Colonic mucosa (tissue), 4 donors: ENCODE results near the gene TRIOBP. TPM values are rescaled to one million over a fixed set of nuclear protein-coding genes. Genes with fewer than 3 reads are reported as not detected.

ENCODE experiments used
- DNase-seq: peaks from one replicate; pipeline ENCODE4 v3.0.0-alpha.2; 2020
- H3K27ac ChIP-seq: fragments of 200-600 bp; one replicate; pipeline ENCODE4 v1.8.0; 2021
- H3K27me3 ChIP-seq: fragments of 200-600 bp; one replicate; pipeline ENCODE4 v1.8.0; 2021
- H3K36me3 ChIP-seq: fragments of 200-600 bp; one replicate; pipeline ENCODE4 v1.8.0; 2021
- H3K4me1 ChIP-seq: fragments of 200-600 bp; one replicate; pipeline ENCODE4 v1.8.0; 2021; ENCODE audit warnings: mild to moderate bottlenecking
- H3K4me3 ChIP-seq: fragments of 200-600 bp; one replicate; pipeline ENCODE4 v1.8.0; 2021
- H3K9ac ChIP-seq, 2 donors: one replicate each; pipeline ENCODE4 v1.7.0; 2013; ENCODE audit warnings: control low read depth in 2 of 2, low read depth in 2 of 2, low read length in 2 of 2
- H3K9me3 ChIP-seq: fragments of 200-600 bp; one replicate; pipeline ENCODE4 v1.8.0; 2021
- intact Hi-C: fragments of 100-400 bp; cut with DNase I; formaldehyde crosslinking; loops from one replicate; pipeline ENCODE4 v1.14.1; 2022
- total RNA-seq, 2 donors: library from RNA; stranded (reverse); fragmentation: NEBNext Ultra II Directional in 1 of 2; extraction: Animal tissue kit (Norgen Biotek cat#: 25700) in 1 of 2; gene quantifications; one replicate each; pipeline ENCODE4 v1.2.1, GENCODE V29; 2021
- TF ChIP-seq, protein P1 (sequence below): fragments of 200-600 bp; IDR thresholded peaks from one replicate; pipeline ENCODE4 v1.8.0; 2022; ENCODE audit warnings: antibody characterized with exemption, mild to moderate bottlenecking
- donor health status: healthy.
- donor health status: DM: no; HTN: no; CAD: no.
- donor health status: DM: no; HTN: no; CAD: no.

Gene TRIOBP
- total RNA-seq, 2 donors from 2014 or later: 69.5 to 75.7 TPM

DNA sequence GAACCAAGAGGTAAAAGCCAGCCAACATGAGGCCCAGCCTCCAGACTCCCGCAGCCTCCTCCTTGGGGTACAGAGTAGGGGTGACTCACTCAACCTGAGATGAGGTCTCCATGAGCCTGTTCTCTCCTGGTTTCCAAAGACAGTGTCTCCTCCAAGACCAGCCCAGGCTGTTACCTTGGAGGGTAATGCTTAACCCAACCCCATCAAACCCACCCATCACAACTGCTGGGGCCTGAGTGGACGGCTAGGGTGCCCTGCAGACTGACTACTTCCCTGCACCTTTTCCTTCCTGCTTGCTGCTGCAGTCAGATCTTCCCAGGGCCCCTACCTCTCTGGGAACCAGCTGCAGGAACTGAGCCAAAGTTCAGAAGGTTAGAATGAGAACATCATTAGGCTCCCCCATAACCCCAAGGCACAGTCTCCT is 15.8 kb upstream of the TRIOBP start:
- TF ChIP-seq, protein P1, sequence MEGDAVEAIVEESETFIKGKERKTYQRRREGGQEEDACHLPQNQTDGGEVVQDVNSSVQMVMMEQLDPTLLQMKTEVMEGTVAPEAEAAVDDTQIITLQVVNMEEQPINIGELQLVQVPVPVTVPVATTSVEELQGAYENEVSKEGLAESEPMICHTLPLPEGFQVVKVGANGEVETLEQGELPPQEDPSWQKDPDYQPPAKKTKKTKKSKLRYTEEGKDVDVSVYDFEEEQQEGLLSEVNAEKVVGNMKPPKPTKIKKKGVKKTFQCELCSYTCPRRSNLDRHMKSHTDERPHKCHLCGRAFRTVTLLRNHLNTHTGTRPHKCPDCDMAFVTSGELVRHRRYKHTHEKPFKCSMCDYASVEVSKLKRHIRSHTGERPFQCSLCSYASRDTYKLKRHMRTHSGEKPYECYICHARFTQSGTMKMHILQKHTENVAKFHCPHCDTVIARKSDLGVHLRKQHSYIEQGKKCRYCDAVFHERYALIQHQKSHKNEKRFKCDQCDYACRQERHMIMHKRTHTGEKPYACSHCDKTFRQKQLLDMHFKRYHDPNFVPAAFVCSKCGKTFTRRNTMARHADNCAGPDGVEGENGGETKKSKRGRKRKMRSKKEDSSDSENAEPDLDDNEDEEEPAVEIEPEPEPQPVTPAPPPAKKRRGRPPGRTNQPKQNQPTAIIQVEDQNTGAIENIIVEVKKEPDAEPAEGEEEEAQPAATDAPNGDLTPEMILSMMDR: no peak
- H3K9ac ChIP-seq: no peak overlapping the region
- no peak overlapping the region for H3K4me3 ChIP-seq
- H3K4me1 ChIP-seq: peaks cover 19% of the 10 kb centered on the region
- no peak for DNase-seq
- H3K9me3 ChIP-seq: no peaks in the 10 kb centered on the region
- H3K27me3 ChIP-seq: no peaks in the 10 kb centered on the region
- H3K36me3 ChIP-seq: no peaks in the 10 kb centered on the region
- H3K27ac ChIP-seq: no peak overlapping the region
- intact Hi-C loops: loop anchor here (2.0 to 10.0 kb wide), 3 partner anchors 39 to 114 kb away; no protein-coding TSS in a partner anchor

DNA sequence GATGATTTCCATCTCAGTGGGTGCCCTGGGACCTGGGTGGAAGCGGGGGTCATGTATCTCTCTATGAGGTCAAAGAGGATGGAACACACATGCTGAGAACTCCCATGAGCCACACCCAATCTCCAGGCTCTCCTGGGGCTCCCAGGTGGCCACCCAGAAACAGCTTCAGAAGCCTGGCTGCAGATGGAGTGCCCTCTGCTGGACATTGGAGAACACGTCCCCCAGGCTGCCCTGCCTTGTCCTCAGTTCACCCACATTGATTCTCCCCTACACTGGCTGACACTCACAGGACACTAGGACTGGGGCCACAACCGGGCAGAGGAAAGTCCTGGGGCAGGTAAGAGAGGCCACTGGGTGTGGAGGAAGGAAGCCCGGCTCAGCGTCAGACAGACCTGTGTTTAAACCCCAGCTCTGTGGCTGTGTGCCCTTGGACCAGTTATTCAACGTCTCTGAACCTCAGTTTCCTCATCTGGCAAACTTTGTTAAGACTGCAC is 15.2 kb upstream of the TRIOBP start:
- Histone ChIP-seq H3K4me1 (peaks cover 14% of the 10 kb centered on the region), H3K27ac (no peak overlapping the region), H3K4me3 (no peak overlapping the region), H3K9ac (no peak overlapping the region), H3K27me3 (no peaks in the 10 kb centered on the region), H3K36me3 (no peaks in the 10 kb centered on the region), H3K9me3 (no peaks in the 10 kb centered on the region)
- DNase-seq: peak; percentile 84
- TF ChIP-seq, protein P1: peak; percentile 82
- intact Hi-C loops: loop anchor here (2.0 to 10.0 kb wide), 3 partner anchors 39 to 113 kb away; no protein-coding TSS in a partner anchor

DNA sequence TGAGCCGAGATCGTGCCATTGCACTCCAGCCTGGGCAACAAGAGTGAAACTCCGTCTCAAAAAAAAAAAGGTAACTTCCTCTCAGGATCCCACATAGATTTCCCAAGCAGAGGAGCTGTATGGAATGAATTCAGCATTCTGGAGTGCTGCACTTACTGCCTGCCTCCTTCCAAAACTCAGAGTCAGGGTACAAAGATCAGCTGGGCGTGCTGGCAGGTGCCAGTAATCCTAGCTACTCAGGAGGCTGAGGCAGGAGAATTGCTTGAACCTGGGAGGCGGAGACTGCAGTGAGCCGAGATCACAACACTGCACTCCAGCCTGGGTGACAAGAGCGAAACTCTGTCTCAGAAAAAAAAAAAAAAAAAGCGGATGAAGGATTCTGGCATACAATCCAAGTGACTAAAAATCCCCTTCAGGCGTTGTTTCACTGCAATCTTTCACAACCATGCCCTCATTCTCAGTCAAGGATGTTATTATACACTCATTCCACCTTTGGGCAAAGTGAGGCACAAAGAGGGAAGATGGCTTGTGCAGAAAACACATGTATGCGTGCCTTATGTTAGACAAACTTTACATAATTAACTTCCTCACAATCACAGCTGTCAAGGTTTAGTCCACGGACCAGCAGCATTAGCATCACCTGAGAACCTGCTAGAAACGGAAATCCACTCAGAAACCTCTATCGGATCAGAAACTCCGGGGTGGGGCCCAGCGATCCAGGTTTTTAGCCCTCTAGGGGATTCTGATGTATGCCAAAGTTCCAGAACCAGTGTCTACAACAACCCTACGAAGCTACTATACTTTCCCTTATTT is 11.8 kb upstream of the TRIOBP start:
- H3K9ac ChIP-seq: peak overlapping the region in 1 of 2 donors; percentile 99
- peak; percentile 83 for DNase-seq
- peaks cover 29% of the 10 kb centered on the region for H3K4me1 ChIP-seq
- peak overlapping the region; percentile 77 for H3K27ac ChIP-seq
- TF ChIP-seq, protein P1: no peak
- no peaks in the 10 kb centered on the region for H3K36me3 ChIP-seq
- no peaks in the 10 kb centered on the region for H3K9me3 ChIP-seq
- no peaks in the 10 kb centered on the region for H3K27me3 ChIP-seq
- no peak overlapping the region for H3K4me3 ChIP-seq
- intact Hi-C loops: loop anchor here (5.0 to 10.0 kb wide), 2 partner anchors 43 to 110 kb away; no protein-coding TSS in a partner anchor

DNA sequence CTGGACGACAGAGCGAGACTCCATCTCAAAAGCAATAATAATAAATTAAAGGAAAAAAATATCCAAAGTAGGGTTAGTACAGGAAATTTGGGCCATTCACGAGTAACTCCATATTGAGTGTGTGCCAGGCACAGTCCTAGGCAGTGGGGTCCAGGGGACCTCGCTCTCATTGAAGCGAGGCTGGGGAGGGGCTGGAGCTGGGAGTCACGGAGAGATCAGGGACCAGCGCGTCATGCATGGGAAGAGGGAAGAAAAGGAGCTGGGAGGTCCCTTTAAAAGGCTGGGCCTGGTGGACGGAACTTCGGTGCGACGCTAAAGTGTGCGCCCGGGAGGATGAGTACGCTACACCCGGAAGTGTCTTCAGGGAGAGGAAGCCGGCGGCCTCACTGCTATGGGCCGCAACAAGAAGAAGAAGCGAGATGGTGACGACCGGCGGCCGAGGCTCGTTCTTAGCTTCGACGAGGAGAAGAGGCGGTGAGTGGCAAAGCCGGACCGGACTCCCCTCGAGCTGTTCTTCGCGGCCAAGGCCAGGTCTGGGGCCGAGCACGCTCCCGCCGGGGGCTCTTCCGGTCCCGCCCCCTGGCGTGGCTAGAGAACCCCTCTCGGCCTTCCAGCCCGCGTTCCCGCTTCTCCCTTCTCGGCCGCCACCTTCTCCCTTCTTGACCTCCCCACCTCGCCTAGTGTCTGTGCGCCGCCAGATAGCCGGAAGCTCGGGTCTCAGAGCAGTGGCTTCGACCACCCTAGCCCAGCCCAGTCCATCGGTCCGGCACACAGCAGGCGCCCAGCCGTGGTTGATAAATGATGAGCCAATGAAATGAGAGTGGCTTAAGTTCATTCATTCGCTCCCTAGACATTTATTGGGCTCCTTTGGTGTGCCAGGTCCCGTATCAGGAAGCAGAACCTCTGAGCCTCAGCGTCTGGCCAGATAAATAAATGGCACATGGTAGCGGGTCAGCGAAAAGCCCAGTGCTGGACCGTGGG is 10.6 kb upstream of the TRIOBP start, which contains the start of gene NOL12:
Gene NOL12, plus strand, starts transcription at position 342 of the 981 bp plus-strand sequence. Its CDS starts 50 bp downstream, at position 392.
- intact Hi-C loops: loop anchor here (10.0 kb wide), 1 partner anchor 109 kb away; no protein-coding TSS in a partner anchor
- no peaks in the 10 kb centered on the region for H3K9me3 ChIP-seq
- TF ChIP-seq, protein P1: no peak
- H3K27me3 ChIP-seq: no peaks in the 10 kb centered on the region
- DNase-seq: peak; percentile 87
- H3K9ac ChIP-seq: peak within 1 kb of the TSS; percentile 86 to 99
- peak within 1 kb of the TSS; percentile 74 for H3K4me3 ChIP-seq
- H3K36me3 ChIP-seq: peaks cover 3% of the 10 kb centered on the region
- peak within 1 kb of the TSS; percentile 77 for H3K27ac ChIP-seq
- H3K4me1 ChIP-seq: peaks cover 29% of the 10 kb centered on the region

DNA sequence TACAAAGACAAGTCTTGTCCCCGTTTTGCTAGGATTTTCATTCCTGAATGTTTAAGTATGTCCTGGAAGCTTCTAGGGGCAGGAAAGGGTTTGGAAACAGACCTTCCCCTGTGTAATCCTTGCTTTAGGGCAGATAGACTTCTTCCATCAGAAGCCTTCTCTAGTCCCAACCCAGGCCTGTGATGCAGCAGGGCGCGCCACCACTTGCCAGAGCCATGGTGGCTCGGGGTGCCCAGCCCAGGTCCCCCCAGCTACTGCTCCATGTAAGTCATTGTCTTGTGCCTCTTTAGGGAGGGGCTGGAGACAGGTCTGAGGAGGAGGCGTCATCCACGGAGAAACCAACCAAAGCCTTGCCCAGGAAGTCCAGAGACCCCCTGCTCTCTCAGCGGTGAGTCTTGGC is 6.4 kb upstream of the TRIOBP start:
- Histone ChIP-seq H3K4me1 (peaks cover 21% of the 10 kb centered on the region), H3K36me3 (peaks cover 25% of the 10 kb centered on the region), H3K4me3 (no peak overlapping the region), H3K9me3 (no peaks in the 10 kb centered on the region), H3K9ac (peak overlapping the region in 1 of 2 donors; percentile 19), H3K27me3 (no peaks in the 10 kb centered on the region), H3K27ac (no peak overlapping the region)
- intact Hi-C loops: loop anchor here (5.0 kb wide), 1 partner anchor 42 kb away; no protein-coding TSS in a partner anchor
- no peak for DNase-seq
- TF ChIP-seq, protein P1: no peak
